Stimulated activated CD4-positive, alpha-beta T cell treated with anti-CD3 and anti-CD28 coated beads, Interleukin-4, amount 100 ng/mL, for 4 hours (primary cell): ENCODE measurements around the gene RALGPS2.

Experiments
- DNase-seq, 2 experiments: peaks; one replicate each; pipeline ENCODE4 v3.0.0-alpha.2; 2020

Gene RALGPS2

DNA sequence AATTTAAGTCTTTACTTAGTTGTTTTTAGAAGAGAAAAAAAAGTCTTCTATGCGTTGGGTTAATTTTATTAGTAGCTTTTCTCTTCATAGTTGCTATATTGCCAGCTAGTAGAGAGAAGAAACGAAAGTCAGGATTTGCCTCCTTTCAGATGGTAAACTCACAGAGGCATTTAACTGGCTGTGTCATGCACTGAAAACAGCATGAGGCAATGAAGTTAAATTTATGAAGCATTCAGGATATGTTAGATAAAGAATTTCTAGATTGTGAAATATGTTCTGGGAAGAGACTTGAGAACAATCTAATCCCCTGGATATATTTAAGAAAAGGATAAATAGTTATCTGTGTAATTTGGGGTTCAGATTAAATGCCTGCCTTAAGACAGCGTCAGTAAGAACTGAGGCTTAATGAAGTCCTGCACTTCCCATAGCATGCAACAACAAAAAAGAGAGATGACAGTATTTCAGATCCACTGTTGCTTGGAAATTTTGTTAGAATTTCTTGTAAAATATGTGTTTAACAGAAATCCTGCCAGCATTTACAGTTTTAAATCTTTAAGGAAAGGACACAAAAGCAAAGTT is 144.2 kb downstream of the RALGPS2 start:
- DNase-seq, result no peak

DNA sequence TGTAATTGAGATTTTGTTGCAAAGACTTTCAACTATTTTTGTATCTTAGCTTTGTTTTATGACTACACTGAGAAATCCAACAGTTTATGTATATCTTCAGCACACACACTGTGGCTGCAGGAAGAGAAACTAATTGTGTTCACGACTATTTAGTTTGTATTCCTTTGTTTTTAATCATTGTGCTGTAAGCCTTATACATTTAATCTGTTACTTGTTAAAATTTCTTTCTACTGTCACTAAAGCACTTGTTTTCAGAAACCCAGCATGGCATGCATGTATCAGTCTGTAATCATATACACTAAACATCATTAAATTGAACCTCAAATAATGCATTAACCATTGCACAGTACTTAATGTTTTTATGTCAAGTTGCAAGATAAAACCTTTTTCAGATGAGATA is 145.2 kb downstream of the RALGPS2 start:
- DNase-seq, result no peak

- DNase-seq, result no peak
Measured at GRCh38 chr1:178870944-178871343, 145.9 kb downstream of the RALGPS2 start, which contains the start of gene ANGPTL1. Gene ANGPTL1, minus strand, starts transcription at chr1:178871077. Its CDS starts 5,301 bp downstream, at chr1:178865776.

GRCh38 chr1:178871551-178872320 is 146.7 kb downstream of the RALGPS2 start:
- DNase-seq, result no peak

DNA sequence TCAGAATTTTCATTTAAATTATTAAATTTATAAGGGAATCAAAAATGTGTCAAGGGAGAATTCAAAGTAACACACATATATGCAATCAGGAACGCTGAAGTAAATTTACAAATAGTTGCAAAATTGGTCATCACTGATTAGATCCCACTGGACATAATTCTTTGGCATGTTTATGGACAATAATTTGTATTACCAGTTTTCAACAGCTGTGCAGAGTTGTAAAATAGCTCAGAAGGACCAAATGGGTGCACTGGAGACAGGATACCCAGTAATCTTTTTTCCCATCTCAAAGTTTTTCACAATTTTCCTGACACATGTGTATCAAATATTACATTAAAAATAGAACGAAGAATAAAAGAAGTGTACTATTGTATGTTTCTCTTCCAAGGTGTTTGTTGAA is 149.9 kb downstream of the RALGPS2 start:
- DNase-seq, result no peak

- no peak for DNase-seq
Measured at GRCh38 chr1:178875936-178876335, 150.9 kb downstream of the RALGPS2 start.

- no peak for DNase-seq
Measured at GRCh38 chr1:178877896-178878295, 152.9 kb downstream of the RALGPS2 start.

GRCh38 chr1:178881950-178882349 is 156.9 kb downstream of the RALGPS2 start:
- DNase-seq, result no peak

GRCh38 chr1:178885869-178886268 is 160.8 kb downstream of the RALGPS2 start:
- no peak for DNase-seq

DNA sequence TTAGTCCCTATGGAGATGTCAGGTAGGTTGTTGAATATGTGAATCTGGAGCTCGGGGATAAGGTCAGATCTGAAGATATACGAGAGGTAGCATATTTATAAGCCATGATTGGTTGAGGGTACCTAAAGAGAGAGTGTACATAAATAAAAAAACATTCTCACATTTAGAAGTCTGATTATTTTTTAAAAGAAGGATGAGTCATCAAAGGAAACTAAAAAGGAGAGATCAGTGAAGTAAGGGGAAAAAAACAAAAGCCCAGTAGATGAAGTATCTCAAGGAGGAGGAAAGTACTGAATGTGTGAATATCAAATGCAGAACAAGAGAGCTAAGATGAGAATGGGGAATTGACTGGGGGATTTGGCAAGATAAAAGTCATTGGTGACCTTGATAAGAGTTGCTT is 161.5 kb downstream of the RALGPS2 start:
- DNase-seq, result no peak

DNA sequence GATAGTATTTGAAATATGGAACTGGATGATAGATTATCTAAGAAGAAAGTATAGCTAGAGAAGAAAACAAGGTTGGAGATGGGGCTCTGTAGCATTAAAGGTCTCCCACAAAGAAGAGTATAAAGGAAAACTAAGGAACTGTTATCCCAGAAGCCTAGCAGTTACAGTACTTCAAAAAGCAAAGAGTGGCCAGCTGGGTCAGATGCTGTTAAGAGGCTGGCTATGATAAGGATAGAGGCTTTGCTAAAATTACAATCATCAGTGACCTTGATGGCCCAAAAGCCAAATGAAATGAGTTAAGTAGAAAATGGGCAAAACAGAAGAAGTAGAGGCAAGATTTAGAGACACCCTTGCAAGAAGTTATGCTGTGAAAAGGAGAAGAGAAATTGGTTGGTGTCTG is 170.9 kb downstream of the RALGPS2 start:
- no peak for DNase-seq

GRCh38 chr1:178898401-178898800 is 173.4 kb downstream of the RALGPS2 start:
- DNase-seq, result no peak

DNA sequence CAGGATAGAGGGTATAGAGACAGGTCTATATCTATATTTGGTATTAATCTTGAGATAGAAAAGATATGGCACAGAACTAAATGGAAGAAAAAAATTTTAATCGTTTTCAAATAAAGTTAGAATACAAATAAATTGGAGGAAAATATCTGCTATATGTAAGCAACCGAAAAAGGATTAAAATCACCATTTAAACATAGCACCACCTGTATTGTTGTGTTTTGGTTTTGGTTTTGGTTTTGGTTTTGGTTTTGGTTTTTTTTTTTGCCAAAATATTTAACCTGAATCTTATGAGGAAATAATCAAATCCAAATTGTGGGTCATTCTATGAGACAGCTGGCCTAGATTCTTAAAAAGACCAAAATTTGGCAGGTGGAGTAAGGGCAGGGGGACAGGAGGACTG is 174.4 kb downstream of the RALGPS2 start:
- DNase-seq, result no peak

- DNase-seq, result no peak
Measured at GRCh38 chr1:178901482-178902125, 176.6 kb downstream of the RALGPS2 start.

GRCh38 chr1:178908358-178908757 is 183.3 kb downstream of the RALGPS2 start:
- no peak for DNase-seq

DNA sequence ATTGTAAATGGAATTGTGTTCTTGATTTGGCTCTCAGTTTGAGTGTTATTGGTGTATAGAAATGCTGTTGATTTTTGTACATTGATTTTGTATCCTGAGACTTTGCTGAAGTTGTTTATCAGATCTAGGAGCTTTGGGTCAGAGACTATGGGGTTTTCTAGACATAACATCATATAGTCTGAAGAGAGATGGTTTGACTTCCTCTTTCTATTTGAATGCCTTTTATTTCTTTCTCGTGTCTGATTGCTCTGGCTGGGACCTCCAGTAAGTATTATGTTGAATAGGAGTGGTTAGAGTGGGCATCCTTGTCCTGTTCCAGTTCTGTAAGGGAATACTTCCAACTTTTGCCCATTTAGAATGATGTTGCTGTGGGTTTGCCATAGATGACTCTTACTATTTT is 185.0 kb downstream of the RALGPS2 start:
- DNase-seq, result no peak

DNA sequence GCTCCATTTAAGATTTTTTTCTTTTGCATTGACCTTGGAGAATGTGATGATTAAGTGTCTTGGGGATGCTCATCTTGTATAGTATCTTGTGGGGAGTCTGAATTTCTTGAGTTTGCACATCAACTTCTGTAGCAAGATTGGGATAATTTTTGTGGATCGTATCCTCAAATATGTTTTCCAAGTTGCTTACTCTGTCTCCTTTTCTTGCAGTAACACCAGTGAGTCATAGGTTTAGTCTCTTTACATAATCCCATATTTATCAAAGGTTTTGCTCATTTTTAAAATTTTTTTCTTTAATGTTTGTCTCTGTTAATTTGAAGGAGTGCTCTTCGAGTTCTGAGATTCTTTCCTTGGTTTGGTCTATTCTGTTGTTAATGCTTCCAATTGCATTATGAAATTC is 187.6 kb downstream of the RALGPS2 start:
- DNase-seq, result no peak

DNA sequence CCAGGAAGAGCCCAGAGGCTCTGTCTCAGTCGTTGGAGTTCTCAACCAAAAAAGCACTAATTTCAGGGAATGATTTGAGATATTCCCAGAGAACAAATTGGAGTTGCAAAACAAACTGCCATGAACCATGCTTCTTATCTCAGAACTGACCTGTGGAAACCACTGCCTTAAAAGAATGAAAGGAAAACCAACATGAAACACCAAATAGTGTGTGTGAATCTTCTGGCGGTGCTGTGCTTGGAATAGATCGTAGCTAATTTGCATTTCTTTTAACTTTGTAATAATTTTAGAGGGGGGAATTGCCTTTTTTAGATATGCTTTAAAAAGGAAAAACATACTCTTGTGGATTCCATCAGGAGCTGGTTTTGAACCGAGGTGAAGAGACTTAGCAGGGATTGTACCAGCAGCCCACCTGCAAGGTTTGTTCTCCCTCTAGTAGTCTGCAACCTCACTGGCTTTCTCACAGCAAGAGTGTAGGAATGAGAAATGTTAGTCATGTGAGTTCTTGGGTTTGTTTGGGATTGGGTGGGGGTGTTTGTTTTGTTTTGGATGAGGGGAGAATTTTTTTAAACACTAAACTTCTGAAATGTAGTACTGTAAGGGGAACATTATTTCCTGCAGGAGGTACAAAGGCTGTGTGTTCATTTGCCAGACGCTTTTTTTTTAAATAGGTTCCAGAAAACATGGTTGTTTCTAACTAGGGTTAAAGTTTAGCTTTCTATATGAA is 191.6 kb downstream of the RALGPS2 start:
- DNase-seq, result no peak

DNA sequence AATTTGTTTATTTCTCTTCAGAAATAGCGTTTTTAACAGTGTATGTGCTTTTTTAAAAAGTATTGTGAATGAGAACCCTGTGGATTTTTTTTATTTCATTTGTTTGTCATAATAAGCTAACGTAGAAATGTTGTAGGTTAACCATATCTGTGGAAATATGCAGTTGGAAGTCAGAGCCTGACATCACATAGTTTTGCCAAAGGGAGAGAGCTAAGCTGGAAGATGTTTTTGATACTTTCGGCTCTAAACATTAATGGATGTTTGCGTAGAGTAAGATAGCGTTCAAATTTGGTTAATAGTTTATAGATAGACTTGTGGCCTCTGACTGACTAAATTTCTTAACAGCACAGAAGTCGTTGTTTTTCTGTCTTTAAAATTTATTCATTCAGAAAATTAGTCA is 193.3 kb downstream of the RALGPS2 start:
- DNase-seq, result no peak

DNA sequence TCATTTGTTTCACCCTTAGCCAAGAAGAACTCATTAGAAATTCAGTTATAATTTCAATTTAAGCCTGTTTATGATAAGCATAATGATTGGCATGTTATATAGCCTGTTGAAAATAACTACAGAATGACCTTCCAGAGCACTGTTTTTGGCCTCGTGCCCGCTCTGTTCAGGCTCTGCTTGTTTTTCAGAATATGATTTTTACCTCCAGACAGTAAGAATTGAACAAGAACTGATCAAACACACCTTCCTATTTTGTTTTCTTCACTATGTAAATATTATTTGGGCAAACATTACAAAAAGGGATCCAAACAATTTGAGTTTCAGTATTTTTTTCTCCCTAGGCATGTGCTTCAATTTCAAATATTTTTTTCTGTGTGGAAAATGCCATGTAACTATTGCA is 193.9 kb downstream of the RALGPS2 start:
- no peak for DNase-seq

- no peak for DNase-seq
Measured at GRCh38 chr1:178919581-178919980, 194.5 kb downstream of the RALGPS2 start.

DNA sequence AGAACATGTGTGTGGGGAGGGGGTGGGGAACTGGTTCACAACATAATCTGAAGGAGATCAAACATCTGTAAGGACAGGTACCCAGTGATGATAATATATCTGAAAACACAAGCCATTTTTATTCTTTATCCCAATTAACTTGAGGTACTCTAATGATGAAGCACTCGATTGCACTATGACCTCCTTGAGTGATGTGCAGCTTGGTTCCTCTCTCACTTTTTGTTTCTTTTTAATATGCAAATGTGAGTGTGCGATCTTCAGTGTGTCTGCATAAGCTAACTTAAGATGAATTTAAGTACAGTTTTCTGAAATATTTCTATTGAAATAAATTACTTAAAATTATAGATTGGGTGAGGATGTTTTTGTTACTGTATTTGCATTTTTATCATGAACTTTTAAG is 196.5 kb downstream of the RALGPS2 start:
- no peak for DNase-seq

GRCh38 chr1:178923512-178923911 is 198.5 kb downstream of the RALGPS2 start:
- no peak for DNase-seq

DNA sequence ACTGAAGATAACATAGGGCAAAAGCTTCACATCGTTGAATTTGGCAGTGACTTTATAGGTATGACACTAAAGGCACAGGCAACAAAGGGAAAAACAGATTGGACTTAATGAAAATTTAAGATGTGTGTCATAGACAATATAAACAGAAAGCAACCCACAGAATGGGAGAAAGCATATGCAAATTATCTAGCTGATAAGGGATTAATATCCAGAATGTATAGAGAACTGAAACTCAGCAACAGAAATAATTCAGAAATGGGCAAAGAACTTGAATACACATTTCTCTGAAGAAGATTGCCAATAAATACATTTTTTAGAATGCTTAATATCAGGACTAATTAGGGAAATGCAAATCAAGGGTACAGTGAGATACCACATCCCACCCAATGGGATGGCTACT is 201.0 kb downstream of the RALGPS2 start:
- no peak for DNase-seq
